ENCODE data around the gene CERT1.

GRCh38 chr5:75362474-75362975 lies 148.9 kb downstream of the CERT1 start:
- no peak for TF ChIP-seq CTCF (IDR thresholded peaks at IDR 0.05)
- no peak for TF ChIP-seq POLR2AphosphoS5 (IDR thresholded peaks at IDR 0.05)

All from prostate gland (tissue), 2 donors.